ENCODE results near the gene CC2D2B. TPM values are rescaled to one million over a fixed set of nuclear protein-coding genes. Genes with fewer than 3 reads are reported as not detected.

Gene CC2D2B
- total and polyA plus RNA-seq, 2 of the 13 experiments (the other 11 are each of a cell fraction or from before 2014, with no cell fraction given), result 0.20 TPM; not detected in 1

GRCh38 chr10:95907456-95908253 is at the start of gene CC2D2B (continued):
- TF ChIP-seq ZNF619 (CRISPR knock-in tag; IDR thresholded peaks at IDR 0.05), result no peak
- TF ChIP-seq TGIF2 (CRISPR knock-in tag; IDR thresholded peaks at IDR 0.05), result no peak
- no peak for TF ChIP-seq PCBP2 (optimal IDR thresholded peaks at IDR 0.05; ENCODE audit: low read depth, low read length, poor library complexity, severe bottlenecking)
- TF ChIP-seq ZNF18 (CRISPR knock-in tag; IDR thresholded peaks at IDR 0.05; ENCODE audit: insufficient replicate concordance), result peak; percentile 93
- TF ChIP-seq FOXJ3 (CRISPR knock-in tag; IDR thresholded peaks at IDR 0.05; ENCODE audit: borderline replicate concordance), result no peak
- peak; percentile 77 for TF ChIP-seq ZNF709 (CRISPR knock-in tag; IDR thresholded peaks at IDR 0.05)
- no peak for TF ChIP-seq ZNF766 (CRISPR knock-in tag; IDR thresholded peaks at IDR 0.05; ENCODE audit: borderline replicate concordance)
- no peak for TF ChIP-seq SCMH1 (CRISPR knock-in tag; IDR thresholded peaks at IDR 0.05; ENCODE audit: borderline replicate concordance)
- peak; percentile 24; the same call in 1 of the 2 replicates for TF ChIP-seq ZNF552 (CRISPR knock-in tag; IDR thresholded peaks at IDR 0.05; ENCODE audit: borderline replicate concordance)
- peak; percentile 36; the same call in 1 of the 2 replicates for TF ChIP-seq HDAC1 (CRISPR knock-in tag; IDR thresholded peaks at IDR 0.05)
- TF ChIP-seq IRF2 (CRISPR knock-in tag; IDR thresholded peaks at IDR 0.05), result no peak
- TF ChIP-seq SMAD1 (CRISPR knock-in tag; IDR thresholded peaks at IDR 0.05; ENCODE audit: borderline replicate concordance, low read depth), result no peak
- no peak for TF ChIP-seq MBNL3 (CRISPR knock-in tag; conservative IDR thresholded peaks at IDR 0.05)
- TF ChIP-seq ZNF713 (CRISPR knock-in tag; IDR thresholded peaks at IDR 0.05), result no peak
- no peak for TF ChIP-seq ZNF251 (CRISPR knock-in tag; IDR thresholded peaks at IDR 0.05)
- no peak; the same call in 1 of the 2 replicates for TF ChIP-seq ZHX1 (CRISPR knock-in tag; IDR thresholded peaks at IDR 0.05; ENCODE audit: low read depth)
- TF ChIP-seq MEF2D (CRISPR knock-in tag; IDR thresholded peaks at IDR 0.05), result peak; percentile 72; the same call in 1 of the 2 replicates
- TF ChIP-seq FOSL2 (CRISPR knock-in tag; IDR thresholded peaks at IDR 0.05), result no peak
- no peak for TF ChIP-seq CENPX (CRISPR knock-in tag; IDR thresholded peaks at IDR 0.05)
- peak; percentile 41; the same call in 1 of the 2 replicates for TF ChIP-seq ZBTB14 (CRISPR knock-in tag; IDR thresholded peaks at IDR 0.05)
- TF ChIP-seq THAP7 (CRISPR knock-in tag; IDR thresholded peaks at IDR 0.05), result no peak
- peak; percentile 82; the same call in 1 of the 2 replicates for TF ChIP-seq BRF2 (CRISPR knock-in tag; IDR thresholded peaks at IDR 0.05)
